T1000 (cell line): ENCODE data around the gene INTS15.
"Not testable (repeated sequence)": the region's sequence is repeated elsewhere in the genome, so short reads cannot be mapped to it uniquely, and the experiment has no call there.

Experiments
- DNase-seq: peaks from one replicate; lab custom pipeline; 2025; ENCODE audit warnings: mixed read lengths; lab: John Stamatoyannopoulos, UW

INTS15 gene

GRCh38 chr7:6589829-6590644 is at the start of gene INTS15:
INTS15 (plus strand) TSS chr7:6590021; CDS start chr7:6590284, 263 bp downstream.
- peak; percentile 74 for DNase-seq

DNA sequence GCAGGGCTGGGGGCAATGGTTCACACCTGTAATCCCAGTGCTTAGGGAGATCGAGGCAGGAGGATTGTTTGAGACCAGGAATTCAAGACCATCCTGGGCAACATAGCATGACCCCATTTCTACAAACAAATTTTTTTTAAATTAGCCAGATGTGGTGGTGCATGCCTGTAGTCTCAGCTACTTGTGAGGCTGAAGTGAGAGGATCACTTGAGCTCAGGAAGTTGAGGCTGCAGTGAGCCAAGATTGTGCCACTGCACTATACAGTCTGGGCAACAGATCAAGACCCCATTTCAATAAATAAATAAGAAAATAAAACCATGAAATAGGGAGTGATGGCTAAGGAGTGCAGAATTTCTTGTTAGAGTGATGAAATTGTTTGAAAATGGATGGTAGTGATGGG is 47.5 kb upstream of the INTS15 start:
- no peak for DNase-seq

- no peak for DNase-seq
Observed at GRCh38 chr7:6545398-6546126, 44.3 kb upstream of the INTS15 start.

DNA sequence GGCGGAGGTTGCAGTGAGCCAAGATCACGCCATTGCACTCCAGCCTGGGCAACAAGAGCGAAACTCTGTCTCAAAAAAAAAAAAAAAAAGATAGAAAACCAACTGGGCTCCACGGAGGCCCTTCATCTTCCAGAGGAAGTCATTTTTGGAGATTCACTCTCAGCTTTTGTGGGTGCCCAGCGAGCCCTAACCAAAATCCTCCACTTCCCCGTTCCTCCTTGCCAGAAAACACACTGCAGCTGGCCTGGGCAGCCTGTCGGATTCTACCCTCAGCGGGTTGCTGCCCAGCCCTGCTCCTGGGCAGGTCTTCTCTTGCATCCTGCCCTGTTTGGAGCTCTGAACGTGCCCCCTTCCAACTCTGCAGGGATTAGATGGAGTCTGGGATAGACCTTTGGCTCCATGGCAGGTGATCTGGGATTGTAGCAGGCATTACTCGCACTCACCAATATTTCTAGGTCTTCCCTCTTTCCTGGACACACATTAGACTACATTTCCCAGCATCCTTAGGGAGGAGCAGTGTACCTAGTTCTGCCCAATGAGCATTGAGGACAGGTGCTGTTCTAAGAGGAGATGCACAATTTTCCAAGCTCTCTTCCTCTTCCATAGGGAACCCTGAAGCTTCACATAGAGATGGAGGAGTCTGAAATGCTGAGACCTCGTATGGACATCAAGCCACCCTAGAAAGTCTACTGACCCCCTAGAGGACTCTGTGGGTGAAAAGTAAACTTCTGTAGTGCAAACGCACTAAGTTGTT is 43.1 kb upstream of the INTS15 start:
- no peak for DNase-seq

DNA sequence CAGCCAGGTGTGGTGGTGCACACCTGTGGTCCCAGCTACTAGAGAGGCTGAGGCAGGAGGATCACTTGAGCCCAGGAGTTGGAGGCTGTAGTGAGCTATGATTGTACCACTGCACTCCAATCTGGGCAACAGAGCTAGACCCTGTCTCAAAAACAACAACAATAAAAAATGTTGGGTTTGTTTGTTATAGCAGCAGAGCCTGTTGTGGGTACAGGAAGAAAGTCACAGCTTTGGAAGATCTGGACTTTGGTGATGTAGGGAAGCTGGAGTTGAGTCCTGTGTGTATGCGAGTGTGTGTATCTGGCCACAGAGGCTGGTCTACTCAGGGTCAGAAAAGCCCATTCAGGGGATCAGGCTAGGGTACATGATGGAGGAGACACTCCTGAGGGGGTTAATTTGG is 42.4 kb upstream of the INTS15 start:
- no peak for DNase-seq

GRCh38 chr7:6551016-6551511 is 38.8 kb upstream of the INTS15 start, which contains the start of gene GRID2IP:
GRID2IP (minus strand) TSS chr7:6551461; CDS start chr7:6551436, 25 bp downstream.
- DNase-seq: no peak

- DNase-seq: no peak
Observed at GRCh38 chr7:6553448-6554044, 36.3 kb upstream of the INTS15 start.

- DNase-seq: no peak
Observed at GRCh38 chr7:6554848-6555247, 35.0 kb upstream of the INTS15 start.

DNA sequence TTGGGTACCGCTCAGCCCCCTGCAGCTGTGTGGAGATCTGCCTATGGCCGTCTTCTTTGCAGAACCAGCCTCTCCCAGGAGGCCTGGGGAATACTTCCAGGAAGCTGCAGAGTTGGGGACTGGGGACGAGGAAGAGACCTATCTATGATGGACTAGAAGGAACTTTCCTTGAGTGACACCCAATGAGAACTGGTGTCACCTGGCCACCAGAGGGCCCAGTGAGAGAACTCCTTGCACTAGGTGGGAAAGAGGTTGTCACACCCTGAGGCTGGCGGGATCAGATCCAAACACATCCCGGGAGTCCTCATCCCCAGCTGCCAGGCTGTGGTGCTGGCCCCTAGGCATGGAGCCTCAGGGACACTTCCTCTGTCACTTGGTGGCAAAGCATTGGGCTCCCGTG is 33.6 kb upstream of the INTS15 start:
- DNase-seq: no peak

DNA sequence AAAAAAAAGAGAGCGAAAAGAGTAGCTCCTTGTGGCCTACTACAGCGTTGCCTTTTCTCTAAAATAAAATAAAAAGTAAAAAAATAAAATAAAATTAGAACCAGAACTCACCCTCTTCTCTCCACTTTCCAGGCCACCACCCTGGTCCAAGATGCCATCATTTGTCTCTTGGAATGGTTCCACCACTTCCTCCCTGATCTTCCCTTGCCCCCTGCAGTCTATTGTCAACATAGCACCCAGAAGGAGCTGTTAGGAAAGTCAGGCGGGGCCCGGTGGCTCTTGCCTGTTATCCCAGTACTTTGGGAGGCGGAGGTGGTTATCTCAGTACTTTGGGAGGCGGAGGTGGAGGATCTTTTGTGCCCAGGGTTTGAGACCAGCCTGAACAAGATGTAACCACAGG is 31.0 kb upstream of the INTS15 start:
- DNase-seq: no peak

GRCh38 chr7:6559896-6560295 is 29.9 kb upstream of the INTS15 start:
- no peak for DNase-seq

DNA sequence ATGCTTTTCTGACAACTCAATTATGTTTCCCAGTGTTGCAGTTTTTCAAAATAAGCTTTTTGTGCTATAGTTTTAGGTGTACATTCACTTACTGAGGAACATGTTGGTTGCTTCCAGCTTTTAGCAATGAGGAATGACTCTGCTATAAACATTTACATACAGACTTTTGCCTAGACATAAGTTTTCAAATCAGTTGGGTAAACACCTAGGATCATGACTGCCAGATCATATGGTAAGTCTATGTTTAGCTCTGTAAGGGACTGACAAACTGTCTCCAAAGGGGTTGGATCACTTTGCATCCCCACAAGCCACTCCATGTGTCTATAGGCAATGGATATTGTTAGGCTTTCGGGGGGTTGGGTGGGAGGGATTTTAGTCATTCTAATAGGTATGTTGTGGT is 27.7 kb upstream of the INTS15 start:
- DNase-seq: no peak

GRCh38 chr7:6563936-6564770 is 25.7 kb upstream of the INTS15 start:
- no peak for DNase-seq

DNA sequence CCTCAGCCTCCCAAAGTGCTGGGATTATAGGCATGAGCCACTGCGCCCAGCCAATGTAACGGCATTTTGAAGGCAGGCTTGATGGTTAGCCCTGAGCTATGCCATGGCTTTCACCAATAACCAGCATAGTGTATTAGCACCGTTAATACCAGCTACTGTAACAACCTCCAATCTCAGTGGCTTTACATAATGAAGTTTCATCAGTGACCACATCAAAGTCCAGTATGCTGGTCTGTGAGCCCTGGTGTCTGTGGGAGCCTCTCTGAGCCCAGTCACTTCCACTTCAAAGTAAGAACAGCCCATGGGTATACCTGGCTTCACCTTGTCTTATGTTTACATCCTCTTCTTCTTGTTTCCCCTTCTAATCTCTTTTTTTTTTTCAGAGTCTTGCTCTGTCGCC is 24.2 kb upstream of the INTS15 start:
- no peak for DNase-seq

- no peak for DNase-seq
Observed at GRCh38 chr7:6567886-6568285, 21.9 kb upstream of the INTS15 start.

- no peak for DNase-seq
Observed at GRCh38 chr7:6571160-6571779, 18.6 kb upstream of the INTS15 start.

GRCh38 chr7:6575281-6576023 is 14.4 kb upstream of the INTS15 start:
- DNase-seq: no peak

- DNase-seq: no peak
Observed at GRCh38 chr7:6576024-6576866, 13.6 kb upstream of the INTS15 start.

- DNase-seq: not testable (repeated sequence)
Observed at GRCh38 chr7:6576867-6577368, 12.9 kb upstream of the INTS15 start.
